Mammary microvascular endothelial cell (primary cell): ENCODE results near the gene FOXN4. TPM values are rescaled to one million over a fixed set of nuclear protein-coding genes. Genes with fewer than 3 reads are reported as not detected.

Source experiments
- total RNA-seq: library from RNA; depleted of rRNA; stranded (reverse); fragments of >200 nt; gene quantifications from 2 replicates; pipeline ENCODE4 v1.2.3, GENCODE V29; 2015

FOXN4 gene
- total RNA-seq, result not detected in 2 replicates

DNA sequence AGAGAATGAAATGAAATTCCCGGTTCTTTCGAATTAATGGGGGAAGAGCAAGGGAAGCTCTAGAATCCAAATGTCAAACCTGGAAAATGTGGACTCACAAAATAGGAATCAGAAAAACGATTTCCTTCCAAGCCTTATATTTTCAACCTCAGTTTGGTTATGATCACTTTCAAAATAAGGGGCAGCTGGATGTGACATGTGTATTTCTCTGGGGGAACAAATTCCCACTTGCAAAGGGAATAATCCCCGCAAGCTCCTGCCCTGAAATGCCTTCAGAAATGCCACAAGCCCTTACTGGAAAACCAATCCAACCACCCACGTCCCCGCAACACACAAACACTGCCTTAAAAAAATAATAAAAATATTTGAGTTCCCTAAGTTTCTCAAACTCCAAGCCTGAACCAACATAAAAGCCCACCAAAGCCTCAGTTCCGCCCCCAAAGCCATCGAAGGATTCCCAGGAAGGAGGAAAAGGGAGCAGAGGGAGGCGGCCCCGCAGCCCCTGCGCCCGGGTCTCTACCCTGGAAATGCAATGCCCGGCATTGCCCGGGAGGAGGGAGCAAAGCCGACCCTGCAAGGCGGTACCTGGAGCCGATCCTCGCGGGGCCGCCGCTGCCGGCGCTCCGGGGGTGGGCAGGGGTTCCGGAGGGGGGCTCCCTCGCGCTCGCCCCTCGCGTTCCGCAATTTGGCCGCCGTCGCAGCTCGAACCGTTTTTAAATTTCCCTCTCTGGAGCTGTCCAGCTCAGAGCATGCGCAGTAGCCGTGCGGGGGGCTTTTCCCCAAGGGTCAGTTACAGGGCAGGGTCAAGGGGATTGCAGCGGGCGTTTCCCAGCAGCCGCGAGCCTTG is at the start of gene FOXN4:
Gene FOXN4, minus strand, starts transcription at position 751 of the 847 bp plus-strand sequence. CDS start 963 bp downstream, outside the sequence.

GRCh38 chr12:109347589-109347988 is 38.5 kb upstream of the FOXN4 start, which contains the start of gene MYO1H:
Gene MYO1H, plus strand, starts transcription at chr12:109347900. Its CDS starts 61 bp downstream, at chr12:109347961.

Other genes starting within 250 kb of the FOXN4 start
- gene ALKBH2, start 215.8 kb downstream of the FOXN4 start, total RNA-seq, result 5.9 and 6.1 TPM in 2 replicates
- 120 and 131 TPM in 2 replicates for gene UNG, start 211.7 kb downstream of the FOXN4 start, total RNA-seq
- gene ACACB, start 192.7 kb downstream of the FOXN4 start, total RNA-seq, result 1.1 and 3.1 TPM in 2 replicates
- not detected in 2 replicates for gene MYO1H, start 38.6 kb upstream of the FOXN4 start, total RNA-seq
- gene KCTD10, start 168.0 kb upstream of the FOXN4 start, total RNA-seq, result 54.8 and 64.8 TPM in 2 replicates
- 42.0 and 43.8 TPM in 2 replicates for gene UBE3B, start 168.3 kb upstream of the FOXN4 start, total RNA-seq